HCT116 (cell line): ENCODE measurements around the gene MAP4. TPM values are rescaled to one million over a fixed set of nuclear protein-coding genes. Genes with fewer than 3 reads are reported as not detected.

Experiments
- ATAC-seq: fragments of 200-7000 bp; cut with Tn5 transposase; 2 replicates; pipeline ENCODE4 v1.9.1; 2020; ENCODE audit warnings: mild to moderate bottlenecking, moderate library complexity
- BruUV-seq: library from RNA; stranded (reverse); fragments of 400-500 nt; replicated peaks from 2 replicates; lab custom pipeline; 2021; lab: Mats Ljungman, UMichigan
- CTCF ChIA-PET: fragments of 300-600 bp; sonication (Branson Sonifier 250); formaldehyde crosslinking; loops from one replicate; lab custom pipeline; 2021; ENCODE audit warnings: antibody characterized with exemption; lab: Charles Lee
- POLR2A ChIA-PET: fragments of 300-600, 350-600 bp; sonication (Branson Sonifier 250); formaldehyde crosslinking; loops from one replicate; lab custom pipeline; 2021; ENCODE audit warnings: antibody characterized with exemption; lab: Charles Lee
- RAD21 ChIA-PET, 2 experiments: fragments of 300-600 bp; sonication (Branson Sonifier 250); formaldehyde crosslinking; loops; one replicate each; lab custom pipeline; 2023; ENCODE audit warnings: low total read pairs in 2 of 2; ENCODE audit not compliant: uncharacterized antibody in 2 of 2, unreplicated experiment in 2 of 2, low non-redundant PET in 1 of 2; lab: Charles Lee
- DNase-seq: peaks from one replicate; pipeline ENCODE4 v3.0.0-alpha.2; 2010; ENCODE audit warnings: low read depth, low spot score
- H2AFZ ChIP-seq: fragments of 200-600 bp; shearing (Covaris generic), sonication (generic); 2 replicates; pipeline ENCODE4 v1.6.1; 2017; ENCODE audit warnings: low read depth, mixed run types, mixed read lengths, antibody characterized with exemption, low read length; ENCODE audit not compliant: poor library complexity, severe bottlenecking
- H3K27ac ChIP-seq: 2 replicates; pipeline ENCODE4 v1.5.1; 2012; ENCODE audit warnings: low read depth, low read length
- H3K27me3 ChIP-seq: fragments of 200-600 bp; sonication (generic); 2 replicates; pipeline ENCODE4 v1.6.1; 2016; ENCODE audit warnings: mixed run types, low read length, mixed read lengths; ENCODE audit not compliant: insufficient read depth
- H3K36me3 ChIP-seq, 2 experiments: fragments of 200-500 bp in 1 of 2; fragments of 200-600 bp in 1 of 2; sonication (Bioruptor generic) in 1 of 2; sonication (generic) in 1 of 2; 2 replicates each; pipeline versions ENCODE4 v1.5.1 to v1.6.1; 2014 to 2016; ENCODE audit warnings: low read length in 2 of 2, inconsistent platforms in 1 of 2, mixed read lengths in 1 of 2, mixed run types in 1 of 2; ENCODE audit not compliant: insufficient read depth in 2 of 2, control insufficient read depth in 1 of 2
- H3K4me1 ChIP-seq, 2 experiments: fragments of 200-600 bp in 1 of 2; sonication (generic) in 1 of 2; 2 replicates each; pipeline versions ENCODE4 v1.5.1 to v1.6.1; 2012 to 2017; ENCODE audit warnings: low read length in 2 of 2, inconsistent platforms in 1 of 2, mild to moderate bottlenecking in 1 of 2, mixed read lengths in 1 of 2, mixed run types in 1 of 2, moderate library complexity in 1 of 2; ENCODE audit not compliant: insufficient read depth in 2 of 2, control insufficient read depth in 1 of 2
- H3K4me2 ChIP-seq: fragments of 200-600 bp; sonication (generic); 2 replicates; pipeline ENCODE4 v1.6.1; 2017; ENCODE audit warnings: mixed run types, low read length, mixed read lengths
- H3K4me3 ChIP-seq, 2 experiments: fragments of 200-600 bp in 1 of 2; sonication (generic) in 1 of 2; replicated peaks in 1 of 2; 2 replicates each; pipeline ENCODE4 v1.5.1; 2011 to 2016; ENCODE audit warnings: low read length in 2 of 2, control low read depth in 1 of 2, low read depth in 1 of 2, mild to moderate bottlenecking in 1 of 2, mixed read lengths in 1 of 2, mixed run types in 1 of 2
- H3K79me2 ChIP-seq: fragments of 200-600 bp; sonication (generic); 2 replicates; pipeline ENCODE4 v1.6.1; 2017; ENCODE audit warnings: mild to moderate bottlenecking, mixed run types, low read length, moderate library complexity, mixed read lengths; ENCODE audit not compliant: insufficient read depth
- H3K9ac ChIP-seq: fragments of 200-600 bp; sonication (generic); 2 replicates; pipeline ENCODE4 v1.6.1; 2016; ENCODE audit warnings: low read length, mixed read lengths
- H3K9me2 ChIP-seq: fragments of 200-600 bp; sonication (generic), shearing (Covaris generic); 2 replicates; pipeline ENCODE4 v1.6.1; 2017; ENCODE audit warnings: mixed run types, mild to moderate bottlenecking, moderate library complexity; ENCODE audit not compliant: insufficient read depth
- H3K9me3 ChIP-seq, 2 experiments: fragments of 200-500 bp in 1 of 2; fragments of 200-600 bp in 1 of 2; sonication (Bioruptor generic) in 1 of 2; sonication (generic) in 1 of 2; 2 replicates each; pipeline ENCODE4 v1.6.1; 2014 to 2017; ENCODE audit warnings: low read length in 2 of 2, mixed read lengths in 2 of 2, inconsistent platforms in 1 of 2, low read depth in 1 of 2, mild to moderate bottlenecking in 1 of 2, mixed run types in 1 of 2, moderate library complexity in 1 of 2; ENCODE audit not compliant: control insufficient read depth in 1 of 2, insufficient read depth in 1 of 2
- H4K20me1 ChIP-seq: fragments of 200-600 bp; sonication (generic), shearing (Covaris generic); 2 replicates; pipeline ENCODE4 v1.6.1; 2017; ENCODE audit warnings: mixed run types, mild to moderate bottlenecking, moderate library complexity; ENCODE audit not compliant: insufficient read depth
- ATF3 ChIP-seq: IDR thresholded peaks from 2 replicates; pipeline ENCODE4 v1.6.1; 2012
- CBX3 ChIP-seq: IDR thresholded peaks from 2 replicates; pipeline ENCODE4 v1.6.1; 2012; ENCODE audit warnings: low read depth
- CTCF ChIP-seq, 3 experiments: fragments of 200-600 bp in 1 of 3; sonication (generic) in 1 of 3; IDR thresholded peaks in 2 of 3; conservative IDR thresholded peaks in 1 of 3; 2 replicates each; pipeline ENCODE4 v1.5.1; 2012 to 2017; ENCODE audit warnings: low read depth in 2 of 3, low read length in 2 of 3, antibody characterized with exemption in 1 of 3, borderline replicate concordance in 1 of 3, control low read depth in 1 of 3, mild to moderate bottlenecking in 1 of 3, mixed read lengths in 1 of 3, mixed run types in 1 of 3, moderate library complexity in 1 of 3; ENCODE audit not compliant: insufficient read depth in 1 of 3
- EGR1 ChIP-seq: IDR thresholded peaks from 2 replicates; pipeline ENCODE4 v1.6.1; 2012; ENCODE audit warnings: low read depth
- ELF1 ChIP-seq: IDR thresholded peaks from 2 replicates; pipeline ENCODE4 v1.6.1; 2012; ENCODE audit warnings: low read depth, borderline replicate concordance
- EZH2 ChIP-seq: fragments of 200-600 bp; sonication (generic); IDR thresholded peaks from 2 replicates; pipeline ENCODE4 v1.6.1; 2017; ENCODE audit warnings: antibody characterized with exemption, mixed run types
- EZH2phosphoT487 ChIP-seq: fragments of 200-600 bp; IDR thresholded peaks from 2 replicates; pipeline ENCODE4 v1.6.1; 2018; ENCODE audit warnings: antibody characterized with exemption, borderline replicate concordance
- FOSL1 ChIP-seq: IDR thresholded peaks from 2 replicates; pipeline ENCODE4 v1.6.1; 2012; ENCODE audit warnings: low read depth
- JUND ChIP-seq: IDR thresholded peaks from 2 replicates; pipeline ENCODE4 v1.6.1; 2012
- POLR2A ChIP-seq: IDR thresholded peaks from 2 replicates; pipeline ENCODE4 v1.7.0; 2011; ENCODE audit warnings: borderline replicate concordance; ENCODE audit not compliant: insufficient read depth, insufficient read length; ENCODE audit errors: extremely low read depth
- POLR2AphosphoS5 ChIP-seq: IDR thresholded peaks from 2 replicates; pipeline ENCODE4 v1.6.1; 2011; ENCODE audit warnings: mild to moderate bottlenecking, low read depth, low read length, moderate library complexity
- RAD21 ChIP-seq: IDR thresholded peaks from 2 replicates; pipeline ENCODE4 v1.6.1; 2012; ENCODE audit warnings: low read depth, mild to moderate bottlenecking
- SIN3A ChIP-seq: IDR thresholded peaks from 2 replicates; pipeline ENCODE4 v1.6.1; 2012; ENCODE audit warnings: low read depth
- SP1 ChIP-seq: IDR thresholded peaks from 2 replicates; pipeline ENCODE4 v1.6.1; 2012; ENCODE audit warnings: low read depth
- TCF7L2 ChIP-seq: IDR thresholded peaks from 2 replicates; pipeline ENCODE4 v1.7.0; 2011; ENCODE audit warnings: borderline replicate concordance, inconsistent platforms; ENCODE audit not compliant: insufficient read depth, insufficient read length; ENCODE audit errors: extremely low read depth
- YY1 ChIP-seq: IDR thresholded peaks from 2 replicates; pipeline ENCODE4 v1.6.1; 2011; ENCODE audit warnings: low read length, low read depth, moderate library complexity, mild to moderate bottlenecking; ENCODE audit not compliant: insufficient replicate concordance; ENCODE audit errors: extremely low read depth
- ZBTB33 ChIP-seq: IDR thresholded peaks from 2 replicates; pipeline ENCODE4 v1.6.1; 2011; ENCODE audit warnings: mild to moderate bottlenecking, low read length, moderate library complexity; ENCODE audit not compliant: insufficient replicate concordance; ENCODE audit errors: extremely low read depth
- ZFX ChIP-seq: fragments of 450-650 bp; IDR thresholded peaks from 2 replicates; pipeline ENCODE4 v1.6.1; 2017
- intact Hi-C: fragments of 100-400 bp; cut with micrococcal nuclease; formaldehyde crosslinking; loops from 2 replicates; pipeline ENCODE4 v1.10.0; 2022
- total RNA-seq: library from RNA; stranded (reverse); gene quantifications from one replicate; pipeline ENCODE4 v1.2.1, GENCODE V29; 2021; ENCODE audit not compliant: unreplicated experiment

Gene MAP4
- total RNA-seq, 1 experiment from 2014 or later, result 200 TPM

- H3K4me1 ChIP-seq, result no peaks in the 10 kb centered on the region
- CTCF ChIA-PET, result no interaction called here
- no peaks in the 10 kb centered on the region for H3K9me2 ChIP-seq
- no peak overlapping the region for H3K4me3 ChIP-seq
- peaks cover 5 to 18% of the 10 kb centered on the region in 2 experiments for H3K36me3 ChIP-seq
- H3K79me2 ChIP-seq, result peaks cover 7% of the 10 kb centered on the region; the same call in 1 of the 2 replicates
- no peak overlapping the region for H2AFZ ChIP-seq
- no peak for DNase-seq
- POLR2A ChIA-PET, result no interaction called here
- intact Hi-C loops, result no loop called here
- no peaks in the 10 kb centered on the region for H3K27me3 ChIP-seq
- H3K9me3 ChIP-seq, result no peaks in the 10 kb centered on the region
- RAD21 ChIA-PET, result no interaction called here
- no peak overlapping the region for H3K4me2 ChIP-seq
- H4K20me1 ChIP-seq, result no peaks in the 10 kb centered on the region
- no peak overlapping the region for H3K9ac ChIP-seq
- TF ChIP-seq POLR2A (no peak), ELF1 (no peak), JUND (no peak), EZH2 (no peak), ZFX (no peak), EGR1 (no peak), EZH2phosphoT487 (no peak), CBX3 (no peak)
- TF ChIP-seq, all 23 proteins: peak for 0
- ATAC-seq, result no peak
- BruUV-seq, result no TSS peak
- no peak overlapping the region for H3K27ac ChIP-seq
Observed at GRCh38 chr3:47930979-47931378, 85.2 kb downstream of the MAP4 start.

GRCh38 chr3:47916696-47917095 lies 99.5 kb downstream of the MAP4 start:
- CTCF ChIA-PET, result no interaction called here
- intact Hi-C loops, result no loop called here

More at GRCh38 chr3:47916696-47917095, 99.5 kb downstream of the MAP4 start:
- H3K36me3 ChIP-seq, result peaks cover 11 to 33% of the 10 kb centered on the region in 2 experiments
- no peaks in the 10 kb centered on the region for H3K9me3 ChIP-seq
- no peak overlapping the region for H3K4me2 ChIP-seq
- no peaks in the 10 kb centered on the region for H3K9me2 ChIP-seq
- no peaks in the 10 kb centered on the region for H3K27me3 ChIP-seq
- DNase-seq (no peak), ATAC-seq (no peak)
- no peak overlapping the region for H2AFZ ChIP-seq
- no peak overlapping the region for H3K4me3 ChIP-seq
- POLR2A ChIA-PET, result no interaction called here
- peaks cover 1 to 12% of the 10 kb centered on the region in 2 experiments; a peak in 3 of 4 replicates for H3K4me1 ChIP-seq
- RAD21 ChIA-PET, result no interaction called here
- no peak overlapping the region for H3K27ac ChIP-seq
- H4K20me1 ChIP-seq, result no peaks in the 10 kb centered on the region
- TF ChIP-seq SIN3A (no peak), ELF1 (no peak), FOSL1 (no peak), ATF3 (no peak), TCF7L2 (no peak), POLR2AphosphoS5 (no peak), SP1 (no peak), YY1 (no peak), CBX3 (no peak), CTCF (IDR thresholded peaks at IDR 0.05 in 2 of 3, conservative IDR thresholded peaks at IDR 0.05 in 1 of 3; ENCODE audit: borderline replicate concordance in 1 of 3, insufficient read depth in 1 of 3, low read depth in 2 of 3, low read length in 2 of 3) (no peak), ZBTB33 (no peak), JUND (no peak), RAD21 (no peak)
- BruUV-seq, result no TSS peak
- 0 out of 2 replicates have a peak, but pooled peaks cover 3% of the 10 kb centered on the region for H3K79me2 ChIP-seq
- no peak overlapping the region for H3K9ac ChIP-seq
